ENCODE measurements around the gene DYNC1I1.
A peak's percentile ranks its signal among the peaks of the same experiment; 100 is the strongest.

The DYNC1I1 gene

DNA sequence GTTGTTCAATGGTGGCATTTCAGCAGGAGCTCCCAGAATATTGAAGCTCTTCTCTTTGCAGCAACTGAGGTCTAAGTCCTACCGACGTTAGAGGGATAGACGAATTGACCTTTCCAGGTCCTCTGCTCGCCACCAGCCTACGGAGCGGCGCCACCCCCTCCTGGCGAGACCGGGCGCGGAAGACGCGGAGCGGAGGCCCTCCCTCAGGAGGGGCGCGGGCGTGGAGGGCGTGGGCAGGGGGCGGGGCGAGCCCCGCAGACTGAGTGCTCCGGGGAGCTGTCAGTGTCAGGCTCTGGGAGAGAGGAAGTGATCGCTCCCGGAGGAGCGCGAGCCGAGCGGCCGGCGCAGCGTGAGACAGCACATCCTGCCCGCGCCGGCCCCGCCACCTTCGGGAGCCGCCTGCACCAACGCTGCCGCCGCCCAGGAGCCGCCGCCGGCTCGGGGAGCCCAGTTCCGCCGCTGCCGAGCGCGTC is at the start of gene DYNC1I1:
Gene DYNC1I1 (plus strand): TSS at position 257 of the 473 bp plus-strand sequence. CDS start 32,176 bp downstream, outside the sequence.
- Histone ChIP-seq H3K27ac (ENCODE audit: low read depth, low read length) (no peak within 1 kb of the TSS), H3K9ac (ENCODE audit: low read length) (peak within 1 kb of the TSS; percentile 38), H3K4me3 (ENCODE audit: low read depth, low read length) (peak within 1 kb of the TSS; percentile 77), H3K4me1 (ENCODE audit: control insufficient read depth, insufficient read depth, low read length) (peaks cover 14% of the 10 kb centered on the region), H3K9me3 (ENCODE audit: control insufficient read depth, insufficient read depth, low read depth, low read length) (no peaks in the 10 kb centered on the region), H3K36me3 (ENCODE audit: control insufficient read depth, insufficient read depth, low read length) (no peaks in the 10 kb centered on the region), H3K27me3 (ENCODE audit: control insufficient read depth, insufficient read depth, low read length) (peaks cover 29% of the 10 kb centered on the region)

DNA sequence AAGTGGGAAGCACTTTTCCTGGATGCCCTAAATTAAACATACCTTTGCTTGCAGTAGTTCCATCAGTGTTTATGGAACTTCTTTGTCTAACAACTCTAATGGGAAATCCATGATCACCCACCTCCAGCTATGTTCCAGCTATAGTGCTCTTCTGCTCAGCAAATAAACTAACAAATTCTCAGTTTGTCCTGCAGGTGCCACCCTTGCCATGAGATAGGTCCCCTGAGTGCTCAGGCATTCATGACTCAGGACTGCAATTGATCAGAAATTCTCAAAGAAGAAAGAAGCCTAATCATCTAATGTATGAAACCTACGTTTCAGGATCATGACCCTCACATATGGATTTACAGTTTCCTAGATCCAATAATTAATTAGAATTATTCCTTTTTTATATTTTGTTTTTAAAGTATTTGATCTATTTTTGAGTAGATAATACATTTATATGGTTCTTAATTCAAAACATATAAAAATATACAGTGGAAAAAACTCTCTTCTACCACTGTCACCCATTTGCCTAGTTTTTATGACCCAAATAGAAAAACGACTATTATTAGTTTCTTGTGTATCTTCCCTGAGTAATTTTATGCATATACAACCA is 48.7 kb upstream of the DYNC1I1 start:
- Histone ChIP-seq H3K36me3 (ENCODE audit: control insufficient read depth, insufficient read depth, low read length) (no peaks in the 10 kb centered on the region), H3K27ac (ENCODE audit: low read depth, low read length) (no peak overlapping the region), H3K4me1 (ENCODE audit: control insufficient read depth, insufficient read depth, low read length) (no peaks in the 10 kb centered on the region), H3K27me3 (ENCODE audit: control insufficient read depth, insufficient read depth, low read length) (no peaks in the 10 kb centered on the region), H3K9ac (ENCODE audit: low read length) (no peak overlapping the region), H3K4me3 (ENCODE audit: low read depth, low read length) (no peak overlapping the region), H3K9me3 (ENCODE audit: control insufficient read depth, insufficient read depth, low read depth, low read length) (no peaks in the 10 kb centered on the region)

DNA sequence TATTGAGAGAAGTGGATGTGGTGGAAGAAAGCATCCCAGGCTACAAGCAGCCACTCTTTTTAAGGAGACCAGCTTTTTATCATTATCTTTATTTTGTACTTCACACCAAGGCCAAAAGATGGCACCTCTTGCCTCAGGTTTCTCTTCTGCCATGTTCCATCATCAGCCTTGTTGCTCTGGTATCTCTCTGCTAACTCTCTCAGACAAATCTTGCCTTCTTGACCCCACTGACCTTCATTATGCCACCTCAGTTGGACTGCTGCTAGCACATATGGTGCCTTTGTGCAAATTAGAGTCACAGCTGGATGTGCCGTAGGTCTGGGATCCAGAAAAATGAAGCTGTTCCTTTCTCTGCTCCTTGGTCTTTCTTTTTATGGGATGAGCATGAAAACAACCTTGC is 47.1 kb upstream of the DYNC1I1 start:
- H3K9ac ChIP-seq (ENCODE audit: low read length), result no peak overlapping the region
- H3K4me1 ChIP-seq (ENCODE audit: control insufficient read depth, insufficient read depth, low read length), result no peaks in the 10 kb centered on the region
- no peaks in the 10 kb centered on the region for H3K9me3 ChIP-seq (ENCODE audit: control insufficient read depth, insufficient read depth, low read depth, low read length)
- no peaks in the 10 kb centered on the region for H3K36me3 ChIP-seq (ENCODE audit: control insufficient read depth, insufficient read depth, low read length)
- H3K27me3 ChIP-seq (ENCODE audit: control insufficient read depth, insufficient read depth, low read length), result no peaks in the 10 kb centered on the region
- H3K4me3 ChIP-seq (ENCODE audit: low read depth, low read length), result no peak overlapping the region
- H3K27ac ChIP-seq (ENCODE audit: low read depth, low read length), result no peak overlapping the region

DNA sequence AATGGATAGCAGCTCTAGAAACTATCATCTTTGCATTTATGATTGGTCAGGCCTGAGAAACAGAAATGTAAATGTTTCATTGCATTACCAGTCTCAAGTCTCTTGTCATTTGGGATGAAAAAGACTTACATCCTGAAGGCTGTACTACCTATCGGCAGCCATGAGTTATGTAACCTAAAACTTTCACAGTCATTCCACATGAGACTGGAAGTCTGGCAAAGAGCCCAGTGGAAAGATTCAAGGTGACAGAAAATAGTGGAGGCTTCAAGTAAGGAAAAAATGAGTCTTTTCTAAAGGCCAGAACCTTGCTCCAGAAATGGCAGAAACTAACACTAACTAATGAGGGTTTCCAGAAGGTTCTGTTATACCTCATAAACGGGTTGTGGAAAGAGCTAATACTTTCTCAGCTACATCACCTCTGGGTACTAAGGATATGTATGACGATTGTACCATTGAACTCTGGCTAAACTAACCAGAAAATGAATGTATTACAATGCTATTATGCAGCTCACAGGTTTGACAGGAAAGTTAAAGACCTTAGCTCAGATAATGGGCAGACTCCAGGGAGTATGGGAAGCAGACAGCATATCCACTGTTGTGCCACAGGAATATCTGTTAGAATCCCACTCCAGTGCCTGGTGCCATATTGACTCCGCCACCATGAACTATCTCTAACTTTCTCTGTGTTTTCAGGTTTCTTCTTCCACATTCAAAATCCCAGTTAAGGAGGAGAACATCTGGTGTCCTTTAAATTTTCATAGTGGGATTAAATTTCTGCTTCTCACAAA is 41.7 kb upstream of the DYNC1I1 start:
- Histone ChIP-seq H3K27ac (ENCODE audit: low read depth, low read length) (no peak overlapping the region), H3K4me1 (ENCODE audit: control insufficient read depth, insufficient read depth, low read length) (no peaks in the 10 kb centered on the region), H3K9ac (ENCODE audit: low read length) (no peak overlapping the region), H3K36me3 (ENCODE audit: control insufficient read depth, insufficient read depth, low read length) (no peaks in the 10 kb centered on the region), H3K27me3 (ENCODE audit: control insufficient read depth, insufficient read depth, low read length) (no peaks in the 10 kb centered on the region), H3K9me3 (ENCODE audit: control insufficient read depth, insufficient read depth, low read depth, low read length) (no peaks in the 10 kb centered on the region), H3K4me3 (ENCODE audit: low read depth, low read length) (no peak overlapping the region)

DNA sequence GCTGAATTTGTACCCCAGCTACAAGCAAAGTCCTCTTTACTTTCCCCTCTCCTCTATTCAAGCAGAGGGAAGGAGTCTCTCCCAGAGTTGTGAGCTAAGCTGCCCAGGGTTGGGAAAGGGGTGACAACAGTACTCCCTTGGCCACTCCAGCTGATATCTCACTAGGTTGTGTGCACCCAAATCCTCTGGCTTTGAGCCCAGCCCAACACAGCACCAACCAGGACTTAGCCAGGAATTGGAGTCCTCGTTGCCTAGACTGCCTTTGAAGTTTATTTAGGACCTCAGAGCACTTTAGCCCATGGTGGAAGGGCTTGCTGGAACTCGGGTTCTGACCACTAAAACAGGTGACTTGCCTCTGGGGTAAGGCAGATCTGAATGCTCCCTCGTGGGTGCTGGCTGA is 35.7 kb upstream of the DYNC1I1 start:
- Histone ChIP-seq H3K36me3 (ENCODE audit: control insufficient read depth, insufficient read depth, low read length) (no peaks in the 10 kb centered on the region), H3K4me1 (ENCODE audit: control insufficient read depth, insufficient read depth, low read length) (no peaks in the 10 kb centered on the region), H3K4me3 (ENCODE audit: low read depth, low read length) (no peak overlapping the region), H3K9ac (ENCODE audit: low read length) (no peak overlapping the region), H3K27me3 (ENCODE audit: control insufficient read depth, insufficient read depth, low read length) (no peaks in the 10 kb centered on the region; the same call in 1 of the 2 replicates), H3K9me3 (ENCODE audit: control insufficient read depth, insufficient read depth, low read depth, low read length) (no peaks in the 10 kb centered on the region), H3K27ac (ENCODE audit: low read depth, low read length) (no peak overlapping the region)

DNA sequence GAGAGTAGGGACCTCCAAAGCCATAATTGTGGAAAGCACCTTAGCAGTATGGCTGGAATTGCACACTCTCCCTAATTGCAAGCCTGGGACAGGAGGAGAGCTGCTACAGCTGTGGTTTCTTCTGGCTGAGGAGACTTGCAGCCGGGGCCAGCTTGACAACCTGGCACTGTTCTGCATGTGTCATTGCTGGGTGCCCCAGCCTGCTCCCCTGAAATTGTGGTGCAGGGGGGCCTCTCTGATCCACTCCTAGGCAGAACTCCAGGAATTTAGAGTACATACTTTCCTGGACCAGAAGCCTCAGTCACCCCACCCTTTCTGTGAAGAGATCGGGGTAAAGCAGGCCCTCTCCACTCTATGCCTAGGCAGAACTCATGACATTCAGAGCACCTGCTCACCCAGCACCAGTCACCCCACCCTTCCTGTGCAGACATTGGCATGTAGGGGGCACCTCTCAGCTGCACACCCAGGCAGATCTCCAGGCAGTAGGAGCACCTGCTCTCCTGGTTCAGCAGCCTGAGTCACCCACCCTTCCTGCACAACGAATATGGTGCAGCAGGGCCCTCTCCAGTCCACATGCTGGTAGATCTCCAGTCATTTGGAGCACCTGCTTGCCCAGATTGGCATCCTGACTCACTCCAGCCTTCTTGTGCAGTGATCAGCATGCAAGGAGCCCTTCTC is 34.4 kb upstream of the DYNC1I1 start:
- no peaks in the 10 kb centered on the region for H3K4me1 ChIP-seq (ENCODE audit: control insufficient read depth, insufficient read depth, low read length)
- no peaks in the 10 kb centered on the region for H3K9me3 ChIP-seq (ENCODE audit: control insufficient read depth, insufficient read depth, low read depth, low read length)
- H3K9ac ChIP-seq (ENCODE audit: low read length), result no peak overlapping the region
- no peaks in the 10 kb centered on the region for H3K36me3 ChIP-seq (ENCODE audit: control insufficient read depth, insufficient read depth, low read length)
- H3K27ac ChIP-seq (ENCODE audit: low read depth, low read length), result no peak overlapping the region
- no peaks in the 10 kb centered on the region; the same call in 1 of the 2 replicates for H3K27me3 ChIP-seq (ENCODE audit: control insufficient read depth, insufficient read depth, low read length)
- no peak overlapping the region for H3K4me3 ChIP-seq (ENCODE audit: low read depth, low read length)

DNA sequence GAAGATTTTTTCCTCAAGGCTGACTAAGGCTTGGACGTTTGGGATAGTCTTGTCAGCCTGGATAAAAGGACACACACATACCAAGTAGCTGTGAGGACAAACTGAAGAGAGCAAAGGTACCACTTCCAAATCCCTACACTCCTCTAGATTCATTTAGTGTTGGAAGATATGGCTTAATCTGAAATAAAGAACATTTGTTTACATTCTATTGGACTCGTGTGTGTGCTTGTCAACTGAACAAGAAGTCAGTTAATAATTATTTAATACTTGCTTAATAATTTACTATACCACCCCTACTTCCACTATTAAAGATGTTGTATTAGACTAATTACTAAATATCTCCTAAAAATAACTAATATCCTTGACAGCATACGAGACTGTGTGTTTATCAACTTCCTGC is 23.3 kb upstream of the DYNC1I1 start:
- Histone ChIP-seq H3K9me3 (ENCODE audit: control insufficient read depth, insufficient read depth, low read depth, low read length) (no peaks in the 10 kb centered on the region), H3K36me3 (ENCODE audit: control insufficient read depth, insufficient read depth, low read length) (no peaks in the 10 kb centered on the region), H3K4me1 (ENCODE audit: control insufficient read depth, insufficient read depth, low read length) (no peaks in the 10 kb centered on the region), H3K27ac (ENCODE audit: low read depth, low read length) (no peak overlapping the region), H3K27me3 (ENCODE audit: control insufficient read depth, insufficient read depth, low read length) (no peaks in the 10 kb centered on the region), H3K9ac (ENCODE audit: low read length) (no peak overlapping the region), H3K4me3 (ENCODE audit: low read depth, low read length) (no peak overlapping the region)

DNA sequence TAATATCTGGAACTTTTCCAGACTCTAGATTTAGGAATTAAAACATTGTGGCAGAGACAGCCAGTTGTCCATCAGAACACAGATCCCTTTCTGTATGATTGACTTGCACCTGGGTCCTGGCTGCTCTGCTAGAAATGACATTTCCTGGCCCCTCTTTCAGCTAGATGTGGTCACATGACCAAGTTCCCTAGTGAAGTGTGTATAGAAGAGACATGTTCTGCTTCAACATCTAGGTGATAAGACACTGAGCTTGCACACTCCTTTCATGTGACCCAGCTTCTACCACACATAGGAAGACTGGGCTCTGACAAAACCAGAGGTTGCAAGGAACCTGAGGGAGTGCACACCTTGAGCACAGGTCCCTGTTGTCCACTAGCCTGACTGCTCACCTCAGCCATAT is 22.8 kb upstream of the DYNC1I1 start:
- H3K4me3 ChIP-seq (ENCODE audit: low read depth, low read length), result no peak overlapping the region
- no peaks in the 10 kb centered on the region for H3K27me3 ChIP-seq (ENCODE audit: control insufficient read depth, insufficient read depth, low read length)
- H3K4me1 ChIP-seq (ENCODE audit: control insufficient read depth, insufficient read depth, low read length), result no peaks in the 10 kb centered on the region
- H3K27ac ChIP-seq (ENCODE audit: low read depth, low read length), result no peak overlapping the region
- H3K9me3 ChIP-seq (ENCODE audit: control insufficient read depth, insufficient read depth, low read depth, low read length), result no peaks in the 10 kb centered on the region
- no peak overlapping the region for H3K9ac ChIP-seq (ENCODE audit: low read length)
- H3K36me3 ChIP-seq (ENCODE audit: control insufficient read depth, insufficient read depth, low read length), result no peaks in the 10 kb centered on the region

DNA sequence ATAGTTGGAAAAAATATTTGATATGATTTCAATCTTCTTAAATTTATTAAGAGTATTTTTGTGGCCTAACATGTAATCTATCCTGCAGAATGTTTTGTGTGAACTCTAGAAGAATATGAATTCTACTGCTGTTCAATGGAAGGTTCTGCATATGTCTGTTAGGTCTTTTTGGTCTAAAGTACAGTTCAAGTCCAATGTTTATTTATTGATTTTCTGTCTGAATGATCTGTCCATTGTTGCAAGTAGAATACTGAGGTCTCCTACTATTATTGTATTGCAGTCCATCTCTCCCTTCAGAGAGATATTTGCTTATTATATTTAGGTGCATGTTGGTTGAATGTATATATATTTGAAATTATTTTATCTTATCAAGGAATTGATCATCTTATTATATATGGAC is 18.9 kb upstream of the DYNC1I1 start:
- no peak overlapping the region for H3K27ac ChIP-seq (ENCODE audit: low read depth, low read length)
- H3K9ac ChIP-seq (ENCODE audit: low read length), result no peak overlapping the region
- no peaks in the 10 kb centered on the region for H3K36me3 ChIP-seq (ENCODE audit: control insufficient read depth, insufficient read depth, low read length)
- H3K9me3 ChIP-seq (ENCODE audit: control insufficient read depth, insufficient read depth, low read depth, low read length), result no peaks in the 10 kb centered on the region
- H3K27me3 ChIP-seq (ENCODE audit: control insufficient read depth, insufficient read depth, low read length), result no peaks in the 10 kb centered on the region
- no peaks in the 10 kb centered on the region for H3K4me1 ChIP-seq (ENCODE audit: control insufficient read depth, insufficient read depth, low read length)
- H3K4me3 ChIP-seq (ENCODE audit: low read depth, low read length), result no peak overlapping the region

DNA sequence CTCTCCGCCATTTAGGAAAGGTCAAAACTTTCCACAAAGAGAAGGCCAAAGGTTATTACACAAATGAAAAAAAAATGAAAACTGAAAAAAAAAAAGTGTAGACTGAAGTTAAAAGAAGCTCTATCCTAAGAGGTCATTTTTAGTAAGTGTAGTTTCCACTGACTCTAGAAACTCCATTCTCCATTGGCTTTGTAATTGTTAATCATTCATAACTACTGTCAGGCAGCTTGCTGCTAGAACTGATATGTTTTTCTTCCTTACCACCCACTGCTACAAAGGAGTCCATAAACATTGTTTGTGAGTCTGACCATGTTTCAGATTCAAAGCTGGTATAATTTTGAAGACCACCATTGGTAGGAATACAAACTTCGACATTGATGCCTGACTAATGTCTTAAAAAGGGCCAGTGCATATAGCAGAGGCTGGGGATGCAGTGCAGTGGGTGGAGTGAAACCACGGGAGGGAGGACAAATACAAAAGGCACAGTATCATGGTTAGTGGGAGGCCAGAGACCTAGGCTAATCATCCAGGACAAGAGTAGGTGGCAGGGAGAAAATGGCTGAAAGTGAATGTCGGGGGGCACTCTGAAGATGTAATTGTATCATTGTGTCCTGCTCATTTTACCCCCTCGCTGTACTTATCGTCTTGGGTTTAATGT is 16.9 kb upstream of the DYNC1I1 start:
- H3K27me3 ChIP-seq (ENCODE audit: control insufficient read depth, insufficient read depth, low read length), result no peaks in the 10 kb centered on the region
- H3K9ac ChIP-seq (ENCODE audit: low read length), result no peak overlapping the region
- H3K36me3 ChIP-seq (ENCODE audit: control insufficient read depth, insufficient read depth, low read length), result no peaks in the 10 kb centered on the region
- H3K4me3 ChIP-seq (ENCODE audit: low read depth, low read length), result no peak overlapping the region
- H3K4me1 ChIP-seq (ENCODE audit: control insufficient read depth, insufficient read depth, low read length), result no peaks in the 10 kb centered on the region
- no peaks in the 10 kb centered on the region for H3K9me3 ChIP-seq (ENCODE audit: control insufficient read depth, insufficient read depth, low read depth, low read length)
- no peak overlapping the region for H3K27ac ChIP-seq (ENCODE audit: low read depth, low read length)

DNA sequence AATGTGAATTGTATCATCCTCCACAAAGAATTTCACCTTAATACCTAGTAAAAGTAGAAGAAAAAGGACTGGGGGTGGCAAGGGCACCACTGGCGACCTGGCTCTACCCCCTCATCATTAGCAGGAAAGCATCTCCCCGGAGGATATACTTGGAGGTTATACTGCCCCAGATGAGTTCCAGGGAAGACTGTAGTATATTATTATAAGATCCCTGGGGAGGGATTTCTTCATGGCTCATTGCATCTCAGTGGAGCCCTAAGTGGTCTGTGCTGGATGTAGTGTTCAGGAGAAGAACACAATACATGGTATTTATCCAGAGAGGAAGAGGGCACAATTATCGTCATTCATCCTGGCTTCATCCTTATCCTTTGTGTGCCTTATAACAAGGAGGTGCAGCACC is 14.2 kb upstream of the DYNC1I1 start:
- Histone ChIP-seq H3K9ac (ENCODE audit: low read length) (no peak overlapping the region), H3K36me3 (ENCODE audit: control insufficient read depth, insufficient read depth, low read length) (no peaks in the 10 kb centered on the region), H3K4me1 (ENCODE audit: control insufficient read depth, insufficient read depth, low read length) (no peaks in the 10 kb centered on the region), H3K4me3 (ENCODE audit: low read depth, low read length) (no peak overlapping the region), H3K27me3 (ENCODE audit: control insufficient read depth, insufficient read depth, low read length) (no peaks in the 10 kb centered on the region), H3K9me3 (ENCODE audit: control insufficient read depth, insufficient read depth, low read depth, low read length) (no peaks in the 10 kb centered on the region), H3K27ac (ENCODE audit: low read depth, low read length) (no peak overlapping the region)

Measured in HUES6 (cell line).